HG02610 (cell line): ENCODE results near the gene CCDC73.
A peak's percentile ranks its signal among the peaks of the same experiment; 100 is the strongest.
"Not testable (repeated sequence)": the region's sequence is repeated elsewhere in the genome, so short reads cannot be mapped to it uniquely, and the experiment has no call there.

ENCODE experiments used
- ATAC-seq: cut with Tn5 transposase; IDR thresholded peaks from one replicate; pipeline ENCODE4 v1.9.1; 2021; ENCODE audit warnings: mild to moderate bottlenecking, moderate library complexity; ENCODE audit not compliant: unreplicated experiment

CCDC73 gene

DNA sequence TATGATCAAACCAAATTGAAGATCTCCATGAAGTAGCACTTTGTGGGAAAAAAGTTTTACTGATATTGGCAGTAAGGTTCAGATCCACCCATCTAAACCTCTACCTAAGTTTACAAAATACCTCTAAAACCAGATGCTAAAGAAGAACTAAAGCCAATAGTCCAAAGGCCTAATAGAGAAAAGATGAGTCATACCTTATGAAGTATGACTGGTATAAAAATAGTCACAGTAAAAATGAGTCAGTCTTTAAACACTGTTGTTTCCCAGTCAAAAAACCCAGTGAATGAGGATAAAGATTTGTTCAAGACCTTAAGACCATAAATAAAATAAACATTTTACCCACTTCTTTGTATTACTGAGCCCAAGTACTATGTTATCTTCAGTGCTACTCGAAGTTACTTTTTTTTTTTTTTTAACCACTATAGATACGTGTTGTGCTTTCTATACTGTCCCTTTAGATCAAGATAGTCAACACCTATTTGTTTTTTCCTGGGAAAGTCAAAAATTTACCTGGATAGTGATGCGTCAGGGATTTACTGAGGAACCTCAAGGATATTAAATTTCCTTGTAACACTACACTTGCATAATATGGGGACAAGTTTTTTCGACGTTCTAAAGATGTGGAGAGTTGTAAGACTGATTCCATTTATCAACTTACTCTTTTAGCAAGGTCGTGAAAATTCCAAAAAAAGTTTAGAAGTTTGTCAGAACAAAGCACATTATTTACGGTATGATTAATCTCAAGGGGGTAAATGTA lies 87.3 kb downstream of the CCDC73 start:
- ATAC-seq: peak; percentile 97

DNA sequence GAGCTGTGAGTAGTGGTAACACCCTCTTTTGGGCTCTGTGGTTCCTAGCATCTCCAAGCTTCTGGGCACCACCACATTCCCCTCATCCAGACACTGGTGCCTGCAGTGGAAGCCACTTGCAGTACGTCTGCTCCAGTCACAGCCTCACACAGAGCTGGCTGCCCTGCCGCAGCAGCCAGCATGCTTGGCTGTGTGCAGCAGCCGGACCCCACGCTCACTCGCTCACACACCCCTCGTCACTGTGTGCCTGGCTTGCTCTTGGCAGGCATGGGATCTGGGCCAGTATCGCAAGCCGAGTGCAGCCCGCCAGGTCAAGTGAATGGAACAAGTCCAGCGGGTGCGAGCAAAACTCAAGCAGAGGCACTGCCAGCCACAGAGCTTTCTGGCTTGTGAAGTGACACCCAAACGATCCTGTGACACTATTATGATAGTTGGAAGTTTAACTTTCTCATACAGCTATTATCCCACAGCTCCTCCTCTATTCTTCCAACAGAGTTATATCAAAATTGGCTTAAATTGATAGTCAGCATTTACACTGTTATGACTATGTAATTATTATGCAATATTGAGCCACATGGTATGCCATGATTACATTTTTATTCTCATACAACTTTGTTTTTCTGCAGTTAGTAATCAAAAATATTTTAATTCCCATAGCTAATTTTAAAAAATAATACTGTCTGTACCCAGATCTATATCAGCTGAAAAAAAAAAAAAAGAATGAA lies 89.0 kb downstream of the CCDC73 start:
- no peak for ATAC-seq

DNA sequence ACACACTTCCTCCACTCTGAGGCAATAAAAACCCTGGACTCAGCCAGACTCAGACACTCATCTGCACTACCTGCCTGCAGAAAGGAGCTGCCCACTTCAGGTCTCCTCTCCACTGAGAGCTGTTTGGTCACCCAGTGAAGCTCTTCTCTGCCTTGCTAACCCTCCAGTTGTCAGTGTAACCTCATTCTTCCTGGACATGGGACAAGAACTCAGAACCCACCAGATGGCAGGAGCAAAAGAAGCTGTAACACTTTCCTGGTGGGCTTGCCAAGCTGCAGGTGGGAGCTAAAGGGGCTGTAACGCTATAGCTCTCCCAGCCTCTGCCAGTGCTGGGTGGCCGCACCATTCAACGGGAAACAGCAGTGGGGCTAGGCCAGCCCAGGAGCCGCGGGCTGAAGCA lies 89.7 kb downstream of the CCDC73 start:
- no peak for ATAC-seq

DNA sequence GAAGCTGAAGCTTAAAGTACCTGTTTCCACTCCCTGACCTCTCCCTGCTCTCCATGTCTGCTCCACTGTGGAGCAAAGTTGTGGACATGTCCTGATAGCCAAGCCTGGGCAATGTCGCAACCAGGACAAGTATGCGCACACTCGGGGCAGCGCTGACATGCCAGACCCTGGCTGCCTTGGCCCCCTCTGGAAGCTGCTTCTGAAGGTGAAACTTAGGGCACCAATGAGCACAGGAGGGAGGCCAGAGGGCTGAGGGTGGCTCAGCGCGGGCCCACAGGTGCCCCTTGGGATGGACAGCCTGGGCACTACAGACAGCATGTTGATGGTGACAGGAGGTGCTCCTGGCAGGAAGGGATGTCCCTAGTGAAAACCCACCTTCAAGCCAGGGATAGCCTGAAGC lies 90.2 kb downstream of the CCDC73 start:
- no peak for ATAC-seq

DNA sequence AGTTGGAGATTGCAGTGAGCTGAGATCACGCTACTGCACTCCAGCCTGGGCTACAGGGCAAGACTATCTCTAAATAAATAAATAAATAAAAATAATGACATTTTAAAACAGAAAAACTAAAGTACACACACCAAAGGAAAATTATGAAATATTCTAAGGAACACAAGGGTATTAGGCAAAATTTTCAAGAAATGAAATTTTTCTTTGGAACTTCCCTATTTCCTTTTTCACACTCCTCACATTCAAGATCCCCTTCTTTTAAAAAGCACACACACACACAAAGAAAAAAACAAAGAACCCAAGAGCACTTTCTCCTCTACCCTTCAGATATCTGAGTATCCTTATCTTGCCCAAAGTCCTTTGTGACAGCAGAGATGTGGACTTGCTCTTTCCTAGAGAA lies 92.8 kb downstream of the CCDC73 start:
- no peak for ATAC-seq

DNA sequence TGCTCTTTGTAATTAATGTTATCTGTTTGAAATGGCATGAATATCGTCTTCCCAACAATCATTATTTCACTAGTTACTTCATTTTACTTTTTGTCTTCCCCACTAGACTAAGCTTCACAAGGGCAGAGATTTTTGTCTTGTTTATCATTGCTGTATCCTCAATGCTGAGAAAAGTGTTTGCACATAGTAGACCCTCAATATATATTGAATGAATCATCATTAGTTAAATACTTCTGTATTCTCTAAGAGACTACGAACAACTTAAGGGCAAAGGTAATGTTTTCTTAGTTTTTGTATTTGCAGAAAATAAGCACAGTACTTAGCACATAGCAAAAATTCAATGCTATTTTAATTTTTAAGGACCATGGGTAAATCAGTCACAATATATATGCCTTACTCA lies 95.9 kb downstream of the CCDC73 start:
- ATAC-seq: no peak

DNA sequence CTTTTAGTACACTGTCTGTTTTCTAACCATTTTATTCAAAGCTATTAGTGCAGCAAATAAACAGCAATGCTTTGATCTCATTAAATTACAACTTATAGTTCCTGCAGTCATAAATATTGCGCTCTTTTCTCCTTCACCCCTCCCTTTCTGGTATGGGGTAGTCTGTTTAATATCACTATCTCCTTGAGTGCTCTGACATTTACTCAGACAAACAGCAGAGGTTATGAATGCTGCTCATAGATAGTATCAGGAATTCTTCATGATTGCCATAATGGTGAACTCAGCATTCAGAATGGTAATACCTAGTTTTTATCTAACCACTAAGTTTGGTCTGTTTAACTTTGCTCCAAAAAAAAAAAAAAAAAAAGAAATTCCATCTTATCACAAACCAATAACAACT lies 123.4 kb downstream of the CCDC73 start:
- no peak for ATAC-seq

DNA sequence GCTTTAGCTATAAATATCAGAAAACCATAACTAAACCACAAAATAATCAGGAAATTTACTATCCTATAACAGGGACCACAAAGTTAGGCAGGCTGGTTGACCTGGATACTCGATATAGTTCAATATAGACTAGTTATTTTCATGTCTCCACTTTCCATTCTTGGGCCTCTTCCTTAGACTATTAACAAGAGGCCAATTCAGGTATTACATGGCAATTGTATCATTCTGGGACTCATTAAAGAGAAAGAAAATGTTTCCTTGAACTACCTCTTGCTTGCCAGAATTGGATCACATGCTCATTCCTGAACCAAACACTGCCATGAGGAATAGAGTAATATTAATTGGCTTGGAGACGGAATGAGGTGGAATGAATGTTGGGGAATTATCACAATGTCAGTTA lies 134.8 kb downstream of the CCDC73 start:
- no peak for ATAC-seq

DNA sequence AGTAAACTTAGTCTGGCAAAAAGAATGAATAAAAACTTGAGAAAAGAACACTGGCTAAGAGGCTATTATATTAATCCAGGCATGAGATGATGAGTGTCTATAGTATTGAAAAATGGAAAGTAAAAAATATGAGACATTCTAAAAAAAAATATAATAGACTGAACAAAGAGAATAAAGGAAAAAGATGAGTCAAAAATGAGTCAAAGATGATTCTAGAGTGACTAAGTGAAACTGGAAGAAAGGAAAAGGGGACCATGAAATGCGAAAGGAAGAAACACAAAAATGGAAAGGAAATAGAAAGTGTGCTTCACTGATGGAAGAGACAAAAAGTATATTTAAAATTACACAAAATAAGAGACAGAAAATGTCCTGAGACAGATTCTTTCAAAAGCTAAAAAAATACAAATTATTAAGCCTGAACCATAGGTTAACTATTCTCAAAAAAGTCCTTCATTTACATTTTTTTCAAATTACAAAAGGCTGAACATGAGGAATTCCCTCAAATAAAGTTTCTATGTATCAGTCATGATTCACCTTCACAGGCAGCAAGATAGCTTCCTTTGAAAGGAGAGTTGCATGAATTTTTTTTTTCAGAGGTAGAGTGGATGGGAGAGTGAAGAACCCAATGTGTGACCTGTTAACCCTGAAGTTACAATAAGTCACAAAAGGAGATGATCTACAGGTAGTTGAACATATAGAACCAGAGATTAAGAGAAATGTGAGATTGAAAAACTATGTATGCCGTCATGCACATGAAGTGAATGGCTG lies 135.6 kb downstream of the CCDC73 start:
- ATAC-seq: no peak

DNA sequence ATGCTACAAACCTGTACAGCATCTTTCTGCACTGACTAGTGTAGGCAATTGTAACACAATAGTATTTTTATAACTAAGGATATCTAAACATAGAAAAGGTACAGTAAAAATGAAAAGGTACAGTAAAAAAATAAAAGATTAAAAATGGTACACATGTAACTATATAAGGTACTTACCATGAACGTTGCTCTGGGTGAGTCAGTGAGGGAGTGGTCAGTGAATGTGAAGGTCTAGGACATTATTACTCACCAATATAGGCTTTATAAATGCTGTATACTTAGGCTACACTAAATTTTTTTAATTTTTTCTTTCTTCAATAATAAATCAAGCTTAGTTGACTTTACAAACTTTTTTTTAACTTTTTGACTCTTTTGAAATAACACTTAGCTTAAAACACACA lies 150.9 kb downstream of the CCDC73 start:
- no peak for ATAC-seq

DNA sequence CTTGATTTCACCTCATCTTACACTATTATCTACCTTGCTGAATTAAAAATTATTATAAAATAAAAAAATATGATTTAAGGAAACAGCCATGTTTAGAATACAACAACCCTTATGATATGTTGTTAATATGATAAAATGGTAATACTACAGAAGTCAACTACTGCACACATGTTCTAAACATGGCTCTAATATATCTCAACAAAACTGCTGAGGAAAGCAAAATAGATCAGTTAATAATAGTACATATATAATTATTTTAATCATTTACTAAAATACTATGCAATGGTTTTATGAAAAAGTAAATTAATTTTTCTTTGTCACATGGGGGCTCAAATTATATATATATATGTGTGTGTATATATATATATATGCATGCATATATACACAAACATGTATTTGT lies 153.1 kb downstream of the CCDC73 start:
- ATAC-seq: no peak

DNA sequence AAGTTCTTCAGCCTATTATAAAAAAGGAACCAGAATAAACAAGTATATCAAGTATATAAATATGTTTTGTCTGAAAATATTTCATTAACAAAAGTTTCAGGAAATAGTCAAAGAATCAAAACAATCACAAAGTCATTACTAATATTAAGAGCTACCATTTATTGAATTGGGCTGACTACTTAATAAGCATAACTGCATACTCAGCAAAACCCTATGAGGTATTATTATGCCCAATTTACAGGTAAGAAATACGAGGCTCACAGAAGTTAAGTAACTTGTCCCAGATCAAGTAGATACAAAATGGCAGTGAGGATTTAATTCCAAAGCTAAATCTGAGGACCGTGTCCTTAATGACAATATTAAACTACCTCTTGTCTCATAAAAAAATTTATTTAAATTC lies 158.6 kb downstream of the CCDC73 start:
- ATAC-seq: no peak

DNA sequence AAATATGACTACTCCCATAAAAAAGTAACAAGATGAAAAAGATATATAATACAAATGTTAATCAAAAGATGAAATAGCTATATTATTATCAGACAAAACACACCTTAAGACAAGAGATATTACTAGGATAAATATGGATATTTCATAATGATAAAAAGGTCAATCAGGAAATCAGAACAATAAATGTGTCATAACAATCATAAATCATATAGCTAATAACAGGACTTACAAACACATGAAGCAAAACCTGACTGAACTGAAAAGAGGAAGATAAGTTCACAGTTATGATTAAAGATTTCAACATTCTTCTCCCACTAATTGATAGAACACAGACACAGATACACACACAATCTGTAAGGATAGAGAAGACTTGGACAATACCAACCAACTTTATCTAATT lies 163.6 kb downstream of the CCDC73 start:
- ATAC-seq: no peak

DNA sequence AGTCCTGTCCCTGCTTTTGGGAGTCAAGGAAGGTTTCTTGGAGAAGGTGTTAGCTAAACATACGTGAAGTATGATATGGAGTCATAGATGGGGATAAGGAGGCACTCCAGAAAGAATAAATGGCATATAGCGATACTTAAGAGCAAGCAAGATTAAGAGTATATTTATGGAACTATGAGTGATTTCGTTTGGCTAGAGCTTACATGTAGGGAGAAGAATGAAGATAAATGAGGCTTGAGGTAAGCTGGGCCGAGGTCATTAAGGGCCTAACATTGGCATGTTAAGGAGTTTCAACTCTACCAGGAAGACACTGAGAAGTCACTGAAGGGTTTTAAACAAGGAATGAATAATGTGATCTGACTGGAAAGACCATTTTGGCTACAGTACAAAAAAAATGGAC lies 177.6 kb downstream of the CCDC73 start:
- no peak for ATAC-seq

DNA sequence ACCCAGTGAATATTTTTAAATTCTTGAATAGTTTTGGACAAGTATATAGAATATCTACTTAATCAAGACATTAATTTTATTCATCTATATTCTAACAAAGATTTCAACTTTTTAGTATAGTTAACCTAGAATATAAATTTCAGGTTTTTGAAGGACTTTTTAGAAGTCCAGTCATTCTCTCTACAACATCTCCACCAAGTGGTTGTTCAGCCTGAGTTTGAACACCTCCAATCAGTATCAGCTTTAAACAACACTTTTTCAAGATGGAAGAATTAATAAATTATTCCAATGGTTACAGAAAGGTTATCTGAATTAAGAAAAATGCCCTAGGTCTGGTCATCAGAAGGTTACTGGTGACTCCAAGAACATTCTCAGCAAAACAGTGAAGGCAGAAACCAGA lies 179.0 kb downstream of the CCDC73 start:
- no peak for ATAC-seq

DNA sequence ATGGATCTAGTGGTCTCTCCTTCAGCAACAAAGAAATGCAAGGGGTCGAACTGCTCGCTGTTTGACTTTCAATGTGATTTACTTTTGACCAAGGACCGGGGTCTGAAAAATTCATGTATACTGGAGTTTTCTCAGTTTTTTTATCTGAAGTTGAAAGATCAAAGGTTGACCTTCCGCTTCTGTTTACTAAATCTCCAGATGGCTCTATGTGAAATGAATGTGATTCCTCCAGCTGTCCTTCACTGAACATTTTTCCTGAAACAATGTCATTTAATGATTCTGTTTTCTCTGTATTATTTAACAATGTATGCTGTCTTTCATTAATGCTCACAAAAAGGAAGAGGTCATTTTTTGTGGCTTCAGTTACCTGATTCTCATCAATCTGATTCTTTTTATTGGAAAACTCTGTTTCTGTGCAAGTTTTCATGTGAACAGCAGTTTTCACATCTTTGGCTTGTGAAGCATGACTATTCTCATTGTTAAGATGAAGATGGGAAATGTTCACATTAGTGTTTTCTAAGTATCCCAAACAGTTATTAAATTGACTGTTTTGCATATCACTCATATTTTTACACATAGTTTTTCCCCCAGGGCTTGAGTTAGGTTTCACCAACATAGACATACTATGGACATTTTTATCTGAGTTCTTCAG lies 180.8 kb downstream of the CCDC73 start:
- ATAC-seq: no peak

DNA sequence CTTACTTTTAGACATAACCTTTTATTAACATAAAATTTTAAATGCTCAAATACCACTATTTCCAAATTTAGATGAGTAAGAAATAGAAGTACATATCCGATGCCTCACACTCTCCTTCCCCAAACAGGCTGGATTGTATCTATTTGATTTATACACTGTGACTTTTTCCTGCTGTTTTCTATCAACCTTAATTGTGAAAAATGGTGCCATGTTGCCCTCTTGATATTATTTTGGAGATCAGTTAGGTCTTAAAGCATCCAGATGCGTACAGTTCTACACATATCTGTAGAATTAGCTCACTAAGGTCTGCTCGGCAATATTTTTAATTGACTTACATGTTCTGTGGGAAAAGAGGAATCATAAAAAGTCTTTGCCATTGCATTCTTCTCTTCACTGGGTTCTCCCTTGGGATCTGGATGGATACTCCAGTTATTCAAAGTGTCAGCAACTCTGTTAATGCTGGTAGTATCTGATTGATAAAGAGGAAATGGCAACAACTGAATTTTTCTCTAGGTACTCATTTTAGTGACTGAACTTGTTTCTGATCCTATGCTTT lies 183.6 kb downstream of the CCDC73 start:
- ATAC-seq: no peak

DNA sequence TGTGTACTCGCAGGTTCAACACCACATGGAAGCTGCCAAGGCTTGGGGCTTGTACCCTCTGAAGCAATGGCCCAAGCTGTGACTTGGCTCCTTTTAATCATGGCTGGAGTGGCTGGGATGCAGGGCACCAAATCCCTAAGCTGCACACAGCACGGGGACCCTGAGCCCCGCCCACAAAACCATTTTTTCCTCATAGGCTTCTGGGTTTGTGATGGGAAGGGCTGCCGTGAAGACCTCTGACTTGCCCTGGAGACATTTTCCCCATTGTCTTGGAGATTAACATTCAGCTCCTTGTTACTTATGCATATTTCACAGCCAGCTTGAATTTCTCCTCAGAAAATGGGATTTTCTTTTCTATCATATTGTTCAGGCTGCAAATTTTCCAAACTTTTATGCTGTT lies 185.6 kb downstream of the CCDC73 start:
- ATAC-seq: not testable (repeated sequence)

DNA sequence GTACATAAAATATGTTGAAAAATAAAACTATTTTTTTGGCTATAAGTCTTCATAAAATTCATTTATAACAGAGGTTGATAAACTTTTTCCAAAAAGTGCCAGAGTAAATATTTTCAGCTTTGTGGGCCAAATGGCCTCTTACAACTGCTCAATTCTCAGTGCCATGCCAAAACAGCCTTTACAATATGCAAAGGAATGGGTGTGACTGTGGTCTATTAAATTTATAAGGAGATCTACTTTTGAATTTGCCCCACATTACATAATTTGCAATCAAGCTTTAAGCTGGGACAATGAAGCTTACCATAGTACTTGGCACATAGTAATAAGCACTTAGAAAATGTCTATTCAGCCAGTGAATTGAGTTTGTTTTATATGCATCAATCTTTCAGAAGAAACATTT lies 188.2 kb downstream of the CCDC73 start:
- no peak for ATAC-seq

DNA sequence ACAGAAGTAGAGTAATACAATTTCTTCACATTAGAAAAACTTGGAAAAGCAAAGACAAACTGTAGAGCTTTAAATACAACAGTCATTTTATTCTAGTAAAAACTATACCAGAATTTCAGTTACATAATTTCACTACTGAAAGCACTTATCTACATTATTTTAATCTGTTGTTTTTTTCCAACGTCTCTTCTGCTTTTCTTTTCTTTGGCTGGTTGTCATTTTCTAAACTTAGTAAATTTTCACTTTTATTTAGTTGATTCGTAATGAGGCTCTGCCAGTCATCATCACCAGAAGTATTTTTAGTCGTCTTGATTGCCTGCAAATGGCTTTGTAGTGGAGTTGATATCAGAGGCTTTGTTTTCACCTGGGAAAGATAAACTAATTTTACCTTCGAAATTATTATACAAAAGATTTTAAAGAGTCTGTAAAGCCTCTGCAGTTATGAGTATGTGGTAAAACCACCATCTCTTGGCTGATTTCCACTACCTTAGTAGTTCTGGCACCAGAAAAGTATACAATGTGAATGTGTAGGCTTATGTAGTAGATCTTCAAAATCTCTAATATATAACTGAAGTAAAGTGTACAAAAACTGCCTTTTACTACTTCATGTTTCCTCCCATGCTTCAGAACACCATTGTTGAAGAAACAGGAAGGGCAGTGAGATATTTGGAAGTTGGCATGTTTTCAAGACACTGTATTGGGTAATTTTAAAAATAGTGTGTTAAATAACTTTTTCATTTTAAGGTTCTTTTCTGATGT lies 191.6 kb downstream of the CCDC73 start:
- no peak for ATAC-seq
